ENCODE data around the gene SH3GLB2.

Gene SH3GLB2

DNA sequence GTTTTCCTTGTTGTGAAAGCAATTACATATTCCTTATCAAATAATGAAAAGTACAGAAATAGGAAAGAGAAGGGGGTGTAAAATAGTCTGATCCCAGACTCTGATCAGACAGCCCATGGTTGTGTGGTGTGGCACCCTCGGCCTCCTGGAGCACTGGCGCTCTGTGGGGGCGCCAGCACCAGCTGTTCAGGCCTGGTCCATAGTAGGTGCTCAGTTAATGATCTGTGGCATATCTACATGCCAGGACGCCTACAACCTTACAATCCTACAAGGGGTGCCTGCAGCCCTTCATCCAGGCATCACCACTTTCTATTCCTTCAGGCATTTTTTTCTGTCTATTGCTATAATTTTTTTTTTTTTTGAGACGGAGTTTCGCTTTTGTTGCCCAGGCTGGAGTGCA, 24.9 kb upstream of the SH3GLB2 start:
- H3K27me3 ChIP-seq (ENCODE audit: insufficient read depth, low read length, poor library complexity, severe bottlenecking) = no peaks in the 10 kb centered on the region
- H3K4me3 ChIP-seq (ENCODE audit: low read length, poor library complexity, severe bottlenecking) = no peak overlapping the region
- H3K9me2 ChIP-seq (replicated peaks; ENCODE audit: low read depth, low read length) = no peaks in the 10 kb centered on the region
- H2AFZ ChIP-seq (ENCODE audit: low read length) = no peak overlapping the region
- H3K9me3 ChIP-seq (ENCODE audit: insufficient read depth, low read depth, low read length) = no peaks in the 10 kb centered on the region
- H3K79me2 ChIP-seq (ENCODE audit: insufficient read depth, low read length) = no peaks in the 10 kb centered on the region
- no peak overlapping the region for H3K4me2 ChIP-seq (ENCODE audit: low read depth, low read length, poor library complexity, severe bottlenecking)
- H4K20me1 ChIP-seq (ENCODE audit: insufficient read depth, low read length, poor library complexity, severe bottlenecking) = no peaks in the 10 kb centered on the region
- TF ChIP-seq EZH2phosphoT487 (IDR thresholded peaks at IDR 0.05; ENCODE audit: borderline replicate concordance) = no peak
- no peak for TF ChIP-seq CTCF (conservative IDR thresholded peaks at IDR 0.05; ENCODE audit: low read length)
- no peaks in the 10 kb centered on the region for H3K4me1 ChIP-seq (ENCODE audit: insufficient read depth, low read length, poor library complexity, severe bottlenecking)
- H3F3A ChIP-seq (ENCODE audit: low read depth) = no peaks in the 10 kb centered on the region
- H3K36me3 ChIP-seq (ENCODE audit: insufficient read depth, low read length) = no peaks in the 10 kb centered on the region
- no peak overlapping the region for H3K9ac ChIP-seq (ENCODE audit: low read depth, low read length, poor library complexity, severe bottlenecking)

DNA sequence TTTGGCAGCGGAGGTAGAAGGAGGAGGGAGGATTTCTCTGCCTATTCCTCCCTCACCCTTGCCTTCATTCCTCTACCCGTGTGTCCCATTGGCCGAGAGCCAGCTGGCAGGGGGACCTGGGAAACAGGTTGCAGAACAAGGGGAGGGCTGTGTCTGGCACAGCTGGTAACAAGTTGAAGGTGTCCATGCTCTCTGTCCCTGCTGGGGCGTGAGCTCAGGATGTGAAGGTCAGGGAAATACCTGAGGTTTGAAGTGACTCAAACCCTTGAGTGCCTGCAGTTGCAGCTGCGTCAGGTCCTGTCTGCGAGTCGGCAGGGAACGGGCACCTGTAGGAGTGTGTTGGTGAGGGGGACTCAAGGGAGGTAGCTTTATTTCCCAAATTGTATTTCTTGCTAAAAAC, 24.5 kb upstream of the SH3GLB2 start:
- no peaks in the 10 kb centered on the region for H3K36me3 ChIP-seq (ENCODE audit: insufficient read depth, low read length)
- H2AFZ ChIP-seq (ENCODE audit: low read length) = no peak overlapping the region
- H3K9me2 ChIP-seq (replicated peaks; ENCODE audit: low read depth, low read length) = no peaks in the 10 kb centered on the region
- H3K4me3 ChIP-seq (ENCODE audit: low read length, poor library complexity, severe bottlenecking) = no peak overlapping the region
- no peaks in the 10 kb centered on the region for H3F3A ChIP-seq (ENCODE audit: low read depth)
- H4K20me1 ChIP-seq (ENCODE audit: insufficient read depth, low read length, poor library complexity, severe bottlenecking) = no peaks in the 10 kb centered on the region
- no peaks in the 10 kb centered on the region for H3K4me1 ChIP-seq (ENCODE audit: insufficient read depth, low read length, poor library complexity, severe bottlenecking)
- H3K27me3 ChIP-seq (ENCODE audit: insufficient read depth, low read length, poor library complexity, severe bottlenecking) = no peaks in the 10 kb centered on the region
- H3K9me3 ChIP-seq (ENCODE audit: insufficient read depth, low read depth, low read length) = no peaks in the 10 kb centered on the region
- H3K79me2 ChIP-seq (ENCODE audit: insufficient read depth, low read length) = no peaks in the 10 kb centered on the region
- TF ChIP-seq CTCF (conservative IDR thresholded peaks at IDR 0.05; ENCODE audit: low read length) (no peak), EZH2phosphoT487 (IDR thresholded peaks at IDR 0.05; ENCODE audit: borderline replicate concordance) (no peak)
- no peak overlapping the region for H3K9ac ChIP-seq (ENCODE audit: low read depth, low read length, poor library complexity, severe bottlenecking)
- H3K4me2 ChIP-seq (ENCODE audit: low read depth, low read length, poor library complexity, severe bottlenecking) = no peak overlapping the region

DNA sequence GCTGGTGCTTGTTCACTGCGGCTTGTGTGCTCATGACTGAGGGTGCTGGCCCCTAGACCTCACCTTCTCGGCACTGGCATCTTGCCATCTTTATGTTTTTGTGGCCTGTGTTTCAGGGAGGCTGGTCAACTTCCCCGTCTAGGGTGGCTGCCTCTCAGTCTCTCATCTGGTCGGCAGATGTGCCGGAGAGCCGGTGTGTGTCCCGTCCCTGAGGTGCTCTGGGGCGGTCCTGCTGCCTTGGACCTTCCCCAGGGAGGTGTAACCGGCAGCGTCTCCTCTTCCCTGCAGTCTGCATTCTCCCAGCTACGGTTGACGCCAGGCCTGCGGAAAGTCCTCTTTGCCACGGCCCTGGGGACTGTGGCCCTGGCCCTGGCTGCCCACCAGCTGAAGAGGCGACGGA, 13.9 kb upstream of the SH3GLB2 start:
- H3K27me3 ChIP-seq (ENCODE audit: insufficient read depth, low read length, poor library complexity, severe bottlenecking) = no peaks in the 10 kb centered on the region

More for the DNA sequence above, 13.9 kb upstream of the SH3GLB2 start:
- H3K4me1 ChIP-seq (ENCODE audit: insufficient read depth, low read length, poor library complexity, severe bottlenecking) = peaks cover 6% of the 10 kb centered on the region
- peaks cover 25% of the 10 kb centered on the region for H3K79me2 ChIP-seq (ENCODE audit: insufficient read depth, low read length)
- no peak overlapping the region for H3K4me3 ChIP-seq (ENCODE audit: low read length, poor library complexity, severe bottlenecking)
- no peaks in the 10 kb centered on the region for H4K20me1 ChIP-seq (ENCODE audit: insufficient read depth, low read length, poor library complexity, severe bottlenecking)
- H3K9me2 ChIP-seq (replicated peaks; ENCODE audit: low read depth, low read length) = no peaks in the 10 kb centered on the region
- no peaks in the 10 kb centered on the region for H3K36me3 ChIP-seq (ENCODE audit: insufficient read depth, low read length)
- H3K9me3 ChIP-seq (ENCODE audit: insufficient read depth, low read depth, low read length) = no peaks in the 10 kb centered on the region
- no peak for TF ChIP-seq CTCF (conservative IDR thresholded peaks at IDR 0.05; ENCODE audit: low read length)
- H2AFZ ChIP-seq (ENCODE audit: low read length) = no peak overlapping the region
- H3K9ac ChIP-seq (ENCODE audit: low read depth, low read length, poor library complexity, severe bottlenecking) = no peak overlapping the region
- H3F3A ChIP-seq (ENCODE audit: low read depth) = no peaks in the 10 kb centered on the region
- H3K4me2 ChIP-seq (ENCODE audit: low read depth, low read length, poor library complexity, severe bottlenecking) = no peak overlapping the region
